Measurements from ENCODE around the gene MFSD8.

The MFSD8 gene

GRCh38 chr4:127880763-127881562 is 84.0 kb downstream of the MFSD8 start, which contains the start of gene PLK4:
TSS of gene PLK4 (plus strand) at chr4:127880893. CDS start at chr4:127881135, 242 bp downstream.
- TF ChIP-seq, protein P1, sequence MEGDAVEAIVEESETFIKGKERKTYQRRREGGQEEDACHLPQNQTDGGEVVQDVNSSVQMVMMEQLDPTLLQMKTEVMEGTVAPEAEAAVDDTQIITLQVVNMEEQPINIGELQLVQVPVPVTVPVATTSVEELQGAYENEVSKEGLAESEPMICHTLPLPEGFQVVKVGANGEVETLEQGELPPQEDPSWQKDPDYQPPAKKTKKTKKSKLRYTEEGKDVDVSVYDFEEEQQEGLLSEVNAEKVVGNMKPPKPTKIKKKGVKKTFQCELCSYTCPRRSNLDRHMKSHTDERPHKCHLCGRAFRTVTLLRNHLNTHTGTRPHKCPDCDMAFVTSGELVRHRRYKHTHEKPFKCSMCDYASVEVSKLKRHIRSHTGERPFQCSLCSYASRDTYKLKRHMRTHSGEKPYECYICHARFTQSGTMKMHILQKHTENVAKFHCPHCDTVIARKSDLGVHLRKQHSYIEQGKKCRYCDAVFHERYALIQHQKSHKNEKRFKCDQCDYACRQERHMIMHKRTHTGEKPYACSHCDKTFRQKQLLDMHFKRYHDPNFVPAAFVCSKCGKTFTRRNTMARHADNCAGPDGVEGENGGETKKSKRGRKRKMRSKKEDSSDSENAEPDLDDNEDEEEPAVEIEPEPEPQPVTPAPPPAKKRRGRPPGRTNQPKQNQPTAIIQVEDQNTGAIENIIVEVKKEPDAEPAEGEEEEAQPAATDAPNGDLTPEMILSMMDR (IDR thresholded peaks at IDR 0.05; ENCODE audit: low read depth, low read length, missing control alignments), result no peak

DNA sequence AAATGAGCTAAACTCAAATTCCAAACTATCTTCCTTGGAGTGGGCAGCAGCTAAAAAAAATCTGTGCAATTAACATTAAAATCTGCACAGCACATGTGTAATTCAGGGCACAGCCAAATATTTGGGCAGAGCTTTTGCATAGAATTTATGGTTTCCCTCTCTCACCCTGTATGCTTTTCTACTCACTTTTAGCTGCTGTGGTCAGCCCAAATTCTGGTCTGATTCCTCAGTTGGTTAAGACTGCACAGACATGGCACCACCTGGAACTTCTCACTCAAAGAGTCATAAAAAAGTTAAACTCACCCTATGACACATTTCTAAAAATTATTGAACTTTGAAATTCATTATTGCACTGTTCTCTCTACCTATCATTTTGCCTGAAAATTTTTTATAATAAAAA is 89.2 kb downstream of the MFSD8 start:
- H3K4me3 ChIP-seq (ENCODE audit: low read depth, low read length), result no peak overlapping the region
- TF ChIP-seq, protein P1 (IDR thresholded peaks at IDR 0.05; ENCODE audit: low read depth, low read length, missing control alignments), result no peak
- no peak for DNase-seq (ENCODE audit: low read depth)
- in situ Hi-C loops (cut with HindIII; ENCODE audit: low sequenced_read_pairs), result no loop called here

More at GRCh38 chr4:127880763-127881562, 84.0 kb downstream of the MFSD8 start, which contains the start of gene PLK4:
- DNase-seq (ENCODE audit: low read depth), result peak; percentile 87
- peak within 1 kb of the TSS; percentile 89 for H3K4me3 ChIP-seq (ENCODE audit: low read depth, low read length)
- in situ Hi-C loops (cut with HindIII; ENCODE audit: low sequenced_read_pairs), result no loop called here

GRCh38 chr4:127870688-127871087 is 94.3 kb downstream of the MFSD8 start:
- H3K4me3 ChIP-seq (ENCODE audit: low read depth, low read length), result no peak overlapping the region
- in situ Hi-C loops (cut with HindIII; ENCODE audit: low sequenced_read_pairs), result no loop called here
- DNase-seq (ENCODE audit: low read depth), result peak; percentile 73
- TF ChIP-seq, protein P1 (IDR thresholded peaks at IDR 0.05; ENCODE audit: low read depth, low read length, missing control alignments), result no peak

GRCh38 chr4:127870281-127870680 is 94.7 kb downstream of the MFSD8 start:
- H3K4me3 ChIP-seq (ENCODE audit: low read depth, low read length), result no peak overlapping the region
- TF ChIP-seq, protein P1 (IDR thresholded peaks at IDR 0.05; ENCODE audit: low read depth, low read length, missing control alignments), result no peak
- DNase-seq (ENCODE audit: low read depth), result no peak
- in situ Hi-C loops (cut with HindIII; ENCODE audit: low sequenced_read_pairs), result no loop called here

DNA sequence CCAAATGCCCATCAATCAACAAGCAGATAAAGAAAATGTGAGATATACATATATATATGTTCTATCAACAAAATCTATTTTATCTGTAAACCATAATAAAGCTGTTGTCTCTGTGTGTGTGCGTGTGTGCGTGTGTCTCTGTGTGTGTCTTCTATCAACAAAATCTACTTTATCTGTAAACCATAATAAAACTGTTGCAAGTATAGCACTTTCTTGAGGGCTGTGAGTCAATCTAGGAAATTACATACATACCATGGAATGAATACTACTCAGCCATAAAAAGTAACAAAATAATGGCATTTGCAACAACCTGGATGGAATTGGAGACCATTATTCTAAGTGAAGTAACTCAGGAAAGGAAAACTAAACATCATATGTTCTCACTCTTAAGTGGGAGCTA is 96.8 kb downstream of the MFSD8 start:
- in situ Hi-C loops (cut with HindIII; ENCODE audit: low sequenced_read_pairs), result no loop called here
- TF ChIP-seq, protein P1 (IDR thresholded peaks at IDR 0.05; ENCODE audit: low read depth, low read length, missing control alignments), result no peak
- no peak for DNase-seq (ENCODE audit: low read depth)
- no peak overlapping the region for H3K4me3 ChIP-seq (ENCODE audit: low read depth, low read length)

Measured in astrocyte of the cerebellum (primary cell).